Tibial artery (tissue), 4 donors: ENCODE measurements around the gene PDGFA.

ENCODE experiments used
- DNase-seq, 2 donors: peaks; one replicate each; pipeline ENCODE4 v3.0.0-alpha.2; 2019
- H3K27ac ChIP-seq, 2 donors: fragments of 200-600 bp; sonication (generic) in 1 of 2; 1 replicate in 1 of 2; 2 replicates in 1 of 2; pipeline ENCODE4 v1.5.1; 2018 to 2019; ENCODE audit warnings: mild to moderate bottlenecking in 1 of 2
- H3K27me3 ChIP-seq, 2 donors: fragments of 200-600 bp; sonication (generic) in 1 of 2; one replicate each; pipeline versions ENCODE4 v1.5.1 to v1.6.0; 2016 to 2019
- H3K36me3 ChIP-seq, 3 donors: fragments of 200-600 bp; sonication (generic) in 2 of 3; one replicate each; pipeline ENCODE4 v1.5.1; 2016 to 2019; ENCODE audit warnings: mild to moderate bottlenecking in 2 of 3
- H3K4me1 ChIP-seq, 4 donors: fragments of 200-600 bp; sonication (generic) in 2 of 4; 1 replicate in 3 of 4; 2 replicates in 1 of 4; pipeline ENCODE4 v1.5.1; 2016 to 2019
- H3K4me3 ChIP-seq, 2 donors: fragments of 200-600 bp; sonication (generic) in 1 of 2; 1 replicate in 1 of 2; 2 replicates in 1 of 2; pipeline ENCODE4 v1.5.1; 2018 to 2019; ENCODE audit warnings: mild to moderate bottlenecking in 2 of 2
- H3K9me3 ChIP-seq, 3 donors: fragments of 200-600 bp; sonication (generic) in 1 of 3; one replicate each; pipeline ENCODE4 v1.5.1; 2016 to 2019
- CTCF ChIP-seq, 2 experiments: fragments of 200-600 bp in 1 of 2; fragments of 450-650 bp in 1 of 2; IDR thresholded peaks; one replicate each; pipeline ENCODE4 v1.5.1; 2017 to 2019; ENCODE audit warnings: antibody characterized with exemption in 2 of 2, mild to moderate bottlenecking in 1 of 2, moderate library complexity in 1 of 2
- intact Hi-C: fragments of 100-400 bp; cut with DNase I; formaldehyde crosslinking; loops from one replicate; pipeline ENCODE4 v1.15.0; 2023; ENCODE audit warnings: low total_unique reads

The PDGFA gene

DNA sequence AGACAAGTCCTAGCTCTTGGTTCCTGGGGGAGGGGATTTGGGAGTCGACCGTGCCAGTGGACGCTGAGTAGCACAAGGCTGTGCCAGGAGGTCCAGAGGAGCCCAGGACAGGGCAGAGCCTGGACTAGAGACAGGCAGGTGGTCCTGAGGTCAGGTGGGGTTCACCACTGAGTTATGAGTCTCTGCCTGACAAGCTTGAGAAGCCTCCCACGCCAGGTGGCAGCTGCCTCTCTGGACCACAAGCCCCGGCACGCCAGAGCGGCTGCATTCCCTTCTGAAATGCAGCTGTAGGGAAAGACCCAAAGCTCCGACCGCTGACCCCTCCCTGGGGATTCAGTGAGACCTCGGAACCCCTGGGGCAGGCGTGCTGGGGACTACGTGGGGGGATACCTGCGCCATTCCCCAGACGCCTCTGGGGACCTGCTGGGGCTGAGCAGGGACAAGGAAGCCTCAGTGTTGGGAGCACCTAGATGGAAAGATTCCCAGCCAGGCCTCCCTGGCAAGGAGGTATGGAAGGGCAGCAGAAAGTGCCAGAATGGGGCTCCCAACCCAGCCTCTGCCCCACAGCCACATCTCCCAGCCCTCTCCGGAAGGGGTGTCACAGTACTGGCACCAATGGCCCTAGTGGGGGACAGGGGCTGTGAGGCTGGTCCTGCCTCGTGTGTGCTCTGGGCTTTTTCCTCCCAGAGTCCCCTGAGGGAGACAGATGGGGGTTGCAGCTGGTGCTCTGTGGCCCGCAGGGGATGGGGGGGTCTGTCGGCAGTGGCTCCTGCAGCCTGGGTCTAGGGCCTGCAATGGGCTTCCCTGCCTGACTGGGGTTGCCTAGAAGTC lies 29.0 kb downstream of the PDGFA start:
- no peak for TF ChIP-seq CTCF (IDR thresholded peaks at IDR 0.05)
- Histone ChIP-seq H3K27ac (no peak overlapping the region), H3K9me3 (no peaks in the 10 kb centered on the region), H3K27me3 (no peaks in the 10 kb centered on the region), H3K4me3 (no peak overlapping the region), H3K36me3 (peaks cover 0 to 3% (median 0%) of the 10 kb centered on the region in 3 donors), H3K4me1 (peaks cover 0 to 11% (median 4%) of the 10 kb centered on the region in 4 donors)
- DNase-seq, result peak; percentile 18 to 53
- intact Hi-C loops, result no loop called here

GRCh38 chr7:489876-490275 lies 29.8 kb downstream of the PDGFA start:
- peak; percentile 5 to 45 for DNase-seq
- intact Hi-C loops, result loop anchor here (10.0 kb wide), 1 partner anchor 155 kb away; no protein-coding TSS in a partner anchor

DNA sequence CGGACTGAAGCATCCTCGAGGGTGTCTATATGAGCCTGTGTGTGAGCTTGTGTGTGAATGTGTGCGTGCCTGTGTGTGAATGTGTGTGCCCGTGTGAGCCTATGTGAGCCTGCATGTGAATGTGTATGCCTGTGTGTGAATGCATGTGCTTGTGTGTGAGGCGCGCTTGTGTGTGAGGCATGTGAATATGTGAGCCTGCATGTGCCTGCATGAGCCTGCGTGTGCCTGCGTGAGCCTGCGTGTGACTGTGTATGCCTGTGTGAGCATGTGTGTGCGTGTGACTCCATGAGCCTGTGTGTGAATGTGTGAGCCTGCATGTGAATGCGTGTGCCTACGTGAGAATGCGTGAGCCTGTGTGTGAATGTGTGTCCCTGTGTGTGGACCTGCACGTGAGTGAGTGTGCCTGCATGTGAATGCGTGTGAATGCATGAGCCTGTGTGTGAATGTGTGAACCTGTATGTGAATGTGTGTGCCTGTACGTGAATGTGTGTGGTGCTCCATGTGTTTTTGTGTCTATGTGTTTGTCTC lies 33.4 kb downstream of the PDGFA start:
- intact Hi-C loops, result loop anchor here (10.0 kb wide), 1 partner anchor 151 kb away; no protein-coding TSS in a partner anchor
- no peaks in the 10 kb centered on the region for H3K36me3 ChIP-seq
- no peak overlapping the region for H3K27ac ChIP-seq
- DNase-seq, result peak in 1 of 2 donors; percentile 31
- no peaks in the 10 kb centered on the region for H3K9me3 ChIP-seq
- no peaks in the 10 kb centered on the region for H3K27me3 ChIP-seq
- H3K4me3 ChIP-seq, result no peak overlapping the region
- no peak for TF ChIP-seq CTCF (IDR thresholded peaks at IDR 0.05)
- peaks cover 0 to 11% (median 3%) of the 10 kb centered on the region in 4 donors for H3K4me1 ChIP-seq

More at GRCh38 chr7:489876-490275, 29.8 kb downstream of the PDGFA start:
- Histone ChIP-seq H3K27ac (no peak overlapping the region), H3K36me3 (no peaks in the 10 kb centered on the region), H3K9me3 (no peaks in the 10 kb centered on the region), H3K4me1 (peaks cover 0 to 11% (median 3%) of the 10 kb centered on the region in 4 donors), H3K4me3 (no peak overlapping the region), H3K27me3 (no peaks in the 10 kb centered on the region)
- no peak for TF ChIP-seq CTCF (IDR thresholded peaks at IDR 0.05)

DNA sequence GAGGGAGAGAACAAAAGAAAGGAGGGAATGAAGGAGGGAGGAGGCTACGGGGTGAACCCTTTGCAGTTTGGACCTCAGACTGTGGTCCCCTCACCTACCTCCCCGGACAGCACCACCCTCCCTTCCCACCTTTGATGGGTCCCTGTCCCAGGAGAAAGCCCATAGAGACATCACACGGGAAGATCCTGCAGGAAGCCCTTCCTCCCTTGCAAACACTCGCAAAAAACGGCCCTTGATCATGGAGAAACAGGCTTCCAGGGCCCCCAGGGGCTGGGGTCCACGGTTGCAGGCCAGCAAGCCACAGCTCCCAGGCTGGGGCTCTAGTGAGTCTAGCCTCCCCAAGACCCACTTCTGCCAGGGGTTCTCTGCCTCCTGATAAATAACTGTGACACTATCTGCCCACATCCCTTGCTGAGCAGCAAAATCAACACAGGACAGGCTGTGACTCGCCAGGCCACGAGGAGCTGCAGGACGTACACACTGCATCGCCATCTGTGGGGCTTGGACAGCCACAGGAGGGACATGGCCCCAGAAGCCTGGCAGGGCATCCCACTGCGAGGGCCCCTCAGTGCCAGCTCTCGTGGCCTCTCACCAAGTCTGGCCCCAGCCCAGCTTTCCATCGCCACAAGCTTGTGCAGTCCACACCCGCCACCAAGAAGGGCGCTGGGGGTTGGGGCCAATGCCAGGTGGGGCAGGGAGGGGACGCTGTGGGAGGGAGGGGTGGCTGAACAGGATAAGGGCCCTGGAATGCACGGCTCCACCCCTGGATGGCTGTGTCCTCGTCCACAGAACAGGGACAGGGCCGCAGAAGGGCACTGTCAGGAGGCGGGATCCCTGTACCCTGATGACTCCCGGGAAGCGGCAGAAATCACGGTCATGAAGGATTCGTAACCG lies 34.2 kb downstream of the PDGFA start:
- TF ChIP-seq CTCF (IDR thresholded peaks at IDR 0.05), result no peak
- intact Hi-C loops, result loop anchor here (10.0 kb wide), 1 partner anchor 151 kb away; no protein-coding TSS in a partner anchor
- no peak overlapping the region for H3K27ac ChIP-seq
- peak; percentile 7 to 62 for DNase-seq
- no peaks in the 10 kb centered on the region for H3K36me3 ChIP-seq
- H3K9me3 ChIP-seq, result no peaks in the 10 kb centered on the region
- peaks cover 0 to 11% (median 0%) of the 10 kb centered on the region in 4 donors for H3K4me1 ChIP-seq
- H3K27me3 ChIP-seq, result peaks cover 0 to 3% of the 10 kb centered on the region in 2 donors
- no peak overlapping the region for H3K4me3 ChIP-seq

DNA sequence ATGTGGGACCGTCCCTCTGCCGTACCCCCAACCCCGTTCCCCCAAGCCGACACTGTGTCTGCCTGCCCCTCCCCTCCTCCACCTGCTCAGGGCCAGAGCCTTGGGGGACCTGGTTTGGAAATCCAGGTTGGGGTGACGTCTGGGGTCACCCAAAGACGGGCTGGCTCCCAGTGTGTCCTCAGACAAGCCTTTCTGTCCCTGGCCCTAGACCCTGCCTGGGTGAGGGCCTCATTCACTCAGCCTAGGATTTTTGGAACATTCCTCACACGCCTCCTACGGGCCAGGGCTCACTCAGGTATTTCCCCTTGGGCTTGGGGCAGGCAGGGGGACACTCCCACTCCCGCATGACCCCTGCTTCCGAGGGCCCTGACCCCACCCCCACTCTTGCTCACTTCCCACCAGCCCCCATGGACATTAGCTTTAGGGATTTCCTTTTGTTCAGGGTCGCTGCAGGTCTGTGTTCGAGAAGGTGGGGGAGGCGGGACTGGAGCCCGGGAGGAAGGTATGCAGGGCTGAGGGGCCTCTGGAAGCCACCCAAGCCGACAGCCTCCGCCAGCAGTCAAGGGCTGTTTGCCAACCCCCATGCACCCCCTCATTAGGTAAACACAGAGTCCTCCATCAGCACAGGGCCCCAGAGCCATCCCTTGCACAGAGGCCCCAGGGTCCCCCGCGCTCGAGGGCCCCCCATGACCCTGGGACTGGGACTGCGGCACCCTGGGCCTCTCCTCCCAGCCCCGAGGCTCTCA lies 35.1 kb downstream of the PDGFA start:
- Histone ChIP-seq H3K27me3 (peaks cover 0 to 10% of the 10 kb centered on the region in 2 donors), H3K4me3 (no peak overlapping the region), H3K4me1 (peaks cover 0 to 11% (median 0%) of the 10 kb centered on the region in 4 donors), H3K27ac (no peak overlapping the region), H3K9me3 (no peaks in the 10 kb centered on the region), H3K36me3 (no peaks in the 10 kb centered on the region)
- no peak for TF ChIP-seq CTCF (IDR thresholded peaks at IDR 0.05)
- peak; percentile 10 to 50 for DNase-seq
- intact Hi-C loops, result loop anchor here (10.0 kb wide), 1 partner anchor 150 kb away; no protein-coding TSS in a partner anchor
